H9 (cell line): Measurements from ENCODE around the gene KAT2B. TPM values are rescaled to one million over a fixed set of nuclear protein-coding genes. Genes with fewer than 3 reads are reported as not detected.

Experiments
- DNase-seq: peaks from one replicate; pipeline ENCODE4 v3.0.0-alpha.2; 2017
- H2AFZ ChIP-seq: one replicate; pipeline ENCODE4 v1.6.1; 2013; ENCODE audit warnings: mild to moderate bottlenecking, low read length, control low read depth, moderate library complexity
- H2AK5ac ChIP-seq: 2 replicates; pipeline ENCODE4 v1.6.1; 2013; ENCODE audit warnings: low read length, control low read depth, mixed read lengths; ENCODE audit not compliant: insufficient read length
- H2BK120ac ChIP-seq: one replicate; pipeline ENCODE4 v1.6.1; 2013; ENCODE audit warnings: low read depth, mild to moderate bottlenecking, low read length, control low read depth, inconsistent platforms; ENCODE audit not compliant: poor library complexity, severe bottlenecking
- H2BK12ac ChIP-seq: 2 replicates; pipeline ENCODE4 v1.6.1; 2013; ENCODE audit warnings: low read length, control low read depth, mixed read lengths, low read depth; ENCODE audit not compliant: insufficient read length
- H2BK15ac ChIP-seq: 2 replicates; pipeline ENCODE4 v1.6.1; 2013; ENCODE audit warnings: low read depth, low read length, control low read depth
- H2BK20ac ChIP-seq: one replicate; pipeline ENCODE4 v1.6.1; 2013; ENCODE audit warnings: low read depth, mild to moderate bottlenecking, low read length, control low read depth, inconsistent platforms; ENCODE audit not compliant: poor library complexity, severe bottlenecking
- H2BK5ac ChIP-seq: 2 replicates; pipeline ENCODE4 v1.6.1; 2013; ENCODE audit warnings: low read length, control low read depth, mixed read lengths; ENCODE audit not compliant: insufficient read length
- H3K14ac ChIP-seq: 2 replicates; pipeline ENCODE4 v1.6.1; 2013; ENCODE audit warnings: low read length, control low read depth; ENCODE audit not compliant: insufficient read depth
- H3K18ac ChIP-seq: 2 replicates; pipeline ENCODE4 v1.6.1; 2013; ENCODE audit warnings: low read depth, mild to moderate bottlenecking, mixed read lengths, low read length, control low read depth; ENCODE audit not compliant: insufficient read length
- H3K23ac ChIP-seq: 2 replicates; pipeline ENCODE4 v1.6.1; 2013; ENCODE audit warnings: low read length, control low read depth, mixed read lengths, low read depth; ENCODE audit not compliant: insufficient read length
- H3K23me2 ChIP-seq: 2 replicates; pipeline ENCODE4 v1.6.1; 2013; ENCODE audit warnings: low read depth, mild to moderate bottlenecking, mixed read lengths, low read length, control low read depth; ENCODE audit not compliant: insufficient read length, poor library complexity, severe bottlenecking
- H3K27ac ChIP-seq: 2 replicates; pipeline ENCODE4 v1.5.1; 2013; ENCODE audit warnings: low read length, control low read depth, mixed read lengths, low read depth; ENCODE audit not compliant: insufficient read length
- H3K27me3 ChIP-seq: 2 replicates; pipeline ENCODE4 v1.6.1; 2013; ENCODE audit warnings: low read length, control low read depth, inconsistent platforms; ENCODE audit not compliant: insufficient read depth
- H3K4ac ChIP-seq: 2 replicates; pipeline ENCODE4 v1.6.1; 2013; ENCODE audit warnings: low read depth, mild to moderate bottlenecking, control low read depth, inconsistent platforms, low read length, moderate library complexity
- H3K4me1 ChIP-seq: 2 replicates; pipeline ENCODE4 v1.6.1; 2013; ENCODE audit warnings: low read length, control low read depth, inconsistent platforms; ENCODE audit not compliant: insufficient read depth
- H3K4me2 ChIP-seq: 2 replicates; pipeline ENCODE4 v1.6.1; 2013; ENCODE audit warnings: low read length, control low read depth, mixed read lengths; ENCODE audit not compliant: insufficient read length, insufficient read depth
- H3K56ac ChIP-seq: 2 replicates; pipeline ENCODE4 v1.6.1; 2013; ENCODE audit warnings: low read depth, mild to moderate bottlenecking, mixed read lengths, low read length, control low read depth; ENCODE audit not compliant: insufficient read length
- H3K79me1 ChIP-seq: 2 replicates; pipeline ENCODE4 v1.6.1; 2013; ENCODE audit warnings: low read depth, mild to moderate bottlenecking, moderate library complexity, low read length, control low read depth, inconsistent platforms; ENCODE audit not compliant: insufficient read depth, poor library complexity, severe bottlenecking
- H3K79me2 ChIP-seq: 2 replicates; pipeline ENCODE4 v1.6.1; 2013; ENCODE audit warnings: low read length, control low read depth, inconsistent platforms; ENCODE audit not compliant: insufficient read depth
- H3K9ac ChIP-seq: 2 replicates; pipeline ENCODE4 v1.6.1; 2013; ENCODE audit warnings: low read length, control low read depth, mixed read lengths; ENCODE audit not compliant: insufficient read length; ENCODE audit errors: extremely low read depth
- H3K9me3 ChIP-seq: one replicate; pipeline ENCODE4 v1.6.1; 2013; ENCODE audit warnings: low read depth, low read length, inconsistent platforms; ENCODE audit not compliant: control insufficient read depth
- H3T11ph ChIP-seq: one replicate; pipeline ENCODE4 v1.6.1; 2013; ENCODE audit warnings: mild to moderate bottlenecking, low read length, control low read depth, inconsistent platforms
- H4K20me1 ChIP-seq: one replicate; pipeline ENCODE4 v1.6.1; 2013; ENCODE audit not compliant: control insufficient read depth, insufficient read length, insufficient read depth
- H4K5ac ChIP-seq: 2 replicates; pipeline ENCODE4 v1.6.1; 2013; ENCODE audit warnings: low read depth, mild to moderate bottlenecking, mixed read lengths, low read length, control low read depth; ENCODE audit not compliant: insufficient read length
- H4K8ac ChIP-seq: replicated peaks from 2 replicates; pipeline ENCODE4 v1.6.1; 2013; ENCODE audit warnings: low read length, control low read depth, mixed read lengths, low read depth; ENCODE audit not compliant: insufficient read length
- H4K91ac ChIP-seq: 2 replicates; pipeline ENCODE4 v1.6.1; 2013; ENCODE audit warnings: low read depth, mild to moderate bottlenecking, moderate library complexity, mixed read lengths, low read length, control low read depth; ENCODE audit not compliant: insufficient read length
- H3K27ac Mint-ChIP-seq, 3 experiments: 2 replicates in 2 of 3; 3 replicates in 1 of 3; pipeline ENCODE4 v1.8.0; 2020 to 2021; ENCODE audit warnings: mixed read lengths in 3 of 3, mild to moderate bottlenecking in 1 of 3, moderate library complexity in 1 of 3
- H3K27me3 Mint-ChIP-seq: 2 replicates; pipeline ENCODE4 v1.8.0; 2021; ENCODE audit warnings: low read depth, mild to moderate bottlenecking, moderate library complexity, mixed read lengths
- H3K36me3 Mint-ChIP-seq, 3 experiments: 2 replicates in 2 of 3; 3 replicates in 1 of 3; pipeline ENCODE4 v1.8.0; 2020 to 2021; ENCODE audit warnings: low read depth in 3 of 3, mixed read lengths in 3 of 3; ENCODE audit not compliant: insufficient read depth in 1 of 3
- H3K4me1 Mint-ChIP-seq, 2 experiments: 2 replicates each; pipeline ENCODE4 v1.8.0; 2020; ENCODE audit warnings: mixed read lengths in 2 of 2
- H3K4me3 Mint-ChIP-seq, 2 experiments: 2 replicates in 1 of 2; 3 replicates in 1 of 2; pipeline ENCODE4 v1.8.0; 2020 to 2021; ENCODE audit warnings: mild to moderate bottlenecking in 2 of 2, mixed read lengths in 2 of 2, moderate library complexity in 1 of 2
- H3K9me3 Mint-ChIP-seq, 2 experiments: 2 replicates in 1 of 2; 3 replicates in 1 of 2; pipeline ENCODE4 v1.8.0; 2020; ENCODE audit warnings: mild to moderate bottlenecking in 2 of 2, mixed read lengths in 2 of 2, moderate library complexity in 1 of 2
- CTCF ChIP-seq: fragments of 200-600 bp; sonication (generic); conservative IDR thresholded peaks from 3 replicates; pipeline ENCODE4 v1.8.0; 2021; ENCODE audit warnings: antibody characterized with exemption, mild to moderate bottlenecking
- WGBS: extraction: QIAGEN DNeasy Blood & Tissue Kit; methylation state at CpG from one replicate; pipeline ENCODE4 v1.1.7; 2013; ENCODE audit warnings: missing lambda C conversion rate, low lambda C conversion rate, mixed read lengths; ENCODE audit not compliant: insufficient read length; ENCODE audit errors: extremely low coverage; 5-methylcytosine and 5-hydroxymethylcytosine counted together
- total RNA-seq: library from RNA; stranded (reverse); gene quantifications from 2 replicates; pipeline ENCODE4 v1.2.1, GENCODE V29; 2021

The KAT2B gene
- total RNA-seq, 1 experiment from 2014 or later: 6.3 TPM

- H3K27ac ChIP-seq: no peak overlapping the region
- no peak overlapping the region for H2BK15ac ChIP-seq
- no peak overlapping the region for H2BK5ac ChIP-seq
- no peak overlapping the region for H2BK120ac ChIP-seq
- H3T11ph ChIP-seq: no peak overlapping the region
- H2BK20ac ChIP-seq: no peak overlapping the region
- no peaks in the 10 kb centered on the region for H3K23me2 ChIP-seq
- no peak overlapping the region for H3K9ac ChIP-seq
- no peak overlapping the region for H4K8ac ChIP-seq
- no peak overlapping the region for H3K18ac ChIP-seq
- Mint-ChIP-seq H3K4me3 (no peak overlapping the region), H3K4me1 (peaks cover 2 to 6% of the 10 kb centered on the region in 2 experiments; a peak in 3 of 4 replicates), H3K36me3 (no peaks in the 10 kb centered on the region), H3K27ac (no peak overlapping the region), H3K27me3 (no peaks in the 10 kb centered on the region), H3K9me3 (no peaks in the 10 kb centered on the region; a peak in 1 of 5 replicates)
- whole genome bisulfite sequencing: no CpG with 5 or more reads among the region's 2 CpGs
- no peak overlapping the region for H4K91ac ChIP-seq
- H3K4me1 ChIP-seq: no peaks in the 10 kb centered on the region
- no peak overlapping the region for H3K14ac ChIP-seq
- H2AK5ac ChIP-seq: no peak overlapping the region
- H4K5ac ChIP-seq: no peak overlapping the region
- H3K4me2 ChIP-seq: no peak overlapping the region
- TF ChIP-seq CTCF: no peak
- H3K9me3 ChIP-seq: no peaks in the 10 kb centered on the region
- no peak for DNase-seq
- H2AFZ ChIP-seq: no peak overlapping the region
- H3K56ac ChIP-seq: no peak overlapping the region
- H3K79me1 ChIP-seq: no peaks in the 10 kb centered on the region
- H3K23ac ChIP-seq: no peak overlapping the region
- H3K79me2 ChIP-seq: no peaks in the 10 kb centered on the region
- no peaks in the 10 kb centered on the region for H3K27me3 ChIP-seq
- H2BK12ac ChIP-seq: no peak overlapping the region
- H4K20me1 ChIP-seq: no peaks in the 10 kb centered on the region
- H3K4ac ChIP-seq: no peak overlapping the region
These were observed 17.2 kb upstream of the KAT2B start for GRCh38 chr3:20022954-20023622.
